Ovary (tissue), 9 donors: ENCODE results near the gene TGFB2. TPM values are rescaled to one million over a fixed set of nuclear protein-coding genes. Genes with fewer than 3 reads are reported as not detected.
A peak's percentile ranks its signal among the peaks of the same experiment; 100 is the strongest.

Experiments
- DNase-seq, 5 donors: peaks; one replicate each; pipeline ENCODE4 v3.0.0-alpha.2; 2019 to 2020
- H3K27ac ChIP-seq, 2 donors: fragments of 200-600 bp; one replicate each; pipeline versions ENCODE4 v1.5.1 to v1.8.0; 2019 to 2022
- H3K27me3 ChIP-seq: fragments of 200-600 bp; one replicate; pipeline ENCODE4 v1.8.0; 2022
- H3K36me3 ChIP-seq: fragments of 200-600 bp; sonication (generic); one replicate; pipeline ENCODE4 v1.5.1; 2019
- H3K4me1 ChIP-seq: one replicate; pipeline ENCODE4 v1.8.1; 2013; ENCODE audit warnings: mild to moderate bottlenecking, moderate library complexity; ENCODE audit not compliant: insufficient read depth
- H3K4me3 ChIP-seq: fragments of 200-600 bp; sonication (generic); one replicate; pipeline ENCODE4 v1.5.1; 2017
- H3K9me3 ChIP-seq, 2 donors: fragments of 200-600 bp in 1 of 2; sonication (generic) in 1 of 2; one replicate each; pipeline versions ENCODE4 v1.5.1 to v1.8.1; 2013 to 2019; ENCODE audit warnings: mild to moderate bottlenecking in 1 of 2, moderate library complexity in 1 of 2
- EP300 ChIP-seq: sonication (generic); formaldehyde crosslinking; IDR thresholded peaks from one replicate; pipeline ENCODE4 v1.6.1; 2017; ENCODE audit warnings: antibody characterized with exemption
- POLR2A ChIP-seq: fragments of 450-650 bp; IDR thresholded peaks from one replicate; pipeline ENCODE4 v1.6.1; 2017; ENCODE audit warnings: antibody characterized with exemption, mild to moderate bottlenecking, moderate library complexity
- WGBS, 3 donors: extraction: QIAGEN DNeasy Blood & Tissue Kit in 1 of 3; methylation state at CpG; one replicate each; pipeline versions ENCODE4 v1.1.5 to v1.1.7; 2013 to 2017; 5-methylcytosine and 5-hydroxymethylcytosine counted together
- intact Hi-C, 4 donors: fragments of 100-400 bp; cut with DNase I; formaldehyde crosslinking; loops; one replicate each; pipeline versions ENCODE4 v1.11.0 to v1.15.1; 2022 to 2023
- polyA plus RNA-seq, 2 donors: library from polyadenylated mRNA; stranded (reverse); fragments of 200-250 nt in 1 of 2; fragments of 350-450 nt in 1 of 2; fragmentation: Illumina TruSeq in 1 of 2; extraction: RNeasy Lipid Tissue Mini Kit (QIAGEN cat#74804) in 1 of 2; gene quantifications; one replicate each; pipeline ENCODE4 v1.2.3, GENCODE V29; 2013 to 2014
- total RNA-seq, 7 donors: library from RNA; depleted of rRNA in 2 of 7; stranded (reverse); fragments of >200 nt in 2 of 7; fragmentation: NEBNext Ultra II Directional in 3 of 7; extraction: Animal tissue kit (Norgen Biotek cat#: 25700) in 3 of 7; gene quantifications; one replicate each; pipeline versions ENCODE4 v1.1.0 to v1.2.4, GENCODE V29; 2016 to 2023
- TF ChIP-seq, protein P1 (sequence below), 3 donors: fragments of 450-650 bp in 2 of 3; fragments of 200-600 bp in 1 of 3; IDR thresholded peaks; one replicate each; pipeline versions ENCODE4 v1.5.1 to v1.8.0; 2016 to 2022; ENCODE audit warnings: antibody characterized with exemption in 3 of 3, mild to moderate bottlenecking in 1 of 3
- donor health status: DM: no; HTN: no; CAD: no; lungs with moderate emphysema.
- donor health status: DM: no; HTN: no; CAD: no.
- donor health status: Bipolar disorder and iron deficiency.
- donor health status: DM: yes; HTN: yes; CAD: no.
- donor health status: DM: no; HTN: no; CAD: no.
- donor health status: DM: yes; HTN: yes; CAD: no.

Gene TGFB2
- total and polyA plus RNA-seq, 9 donors, result 3.8 to 29.4 (median 9.3) TPM

DNA sequence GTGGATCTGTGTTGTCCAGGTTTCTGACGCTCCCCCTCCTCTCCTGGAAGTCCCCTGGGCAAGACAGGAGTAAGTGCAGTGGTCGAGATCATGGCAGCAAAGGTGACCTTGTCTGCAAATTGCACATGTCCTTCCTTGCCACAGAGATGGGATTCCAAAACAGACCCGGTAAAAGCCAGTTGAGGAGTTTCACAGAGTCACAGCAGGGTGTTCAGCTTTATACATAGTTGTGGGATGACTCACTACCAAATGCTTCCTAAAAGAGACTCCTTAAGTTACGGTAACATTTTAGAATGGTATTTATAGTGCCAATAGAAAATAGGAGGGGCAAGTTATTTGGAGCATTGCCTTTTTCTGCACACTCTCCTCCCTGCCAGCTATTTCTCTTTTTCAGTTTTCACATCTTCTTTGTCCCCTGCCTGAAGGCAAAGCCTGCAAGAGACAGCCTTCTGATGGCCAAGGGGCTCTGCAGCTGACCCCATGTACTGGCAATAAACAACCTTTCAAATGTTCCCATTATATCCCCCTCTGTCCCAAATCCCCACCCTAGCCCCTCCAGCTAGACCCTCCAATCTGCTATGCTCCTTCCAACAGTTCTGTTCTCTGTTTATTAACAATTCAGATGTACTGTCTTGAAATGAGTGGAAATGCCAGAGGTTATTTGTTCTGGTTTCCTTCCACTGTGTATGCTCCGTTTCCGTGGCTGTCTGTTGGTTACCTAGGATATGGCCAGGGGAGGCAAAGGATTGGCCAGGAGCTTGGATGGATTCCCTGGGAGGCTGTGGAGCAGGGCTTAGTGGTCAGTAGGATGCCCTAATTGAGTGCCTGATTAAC is 115.0 kb downstream of the TGFB2 start:
- DNase-seq, result peak; percentile 31 to 62 (median 43)
- intact Hi-C loops, result no loop called here
- 0 to 7% (median 3%) methylated on average over 6 of the region's 6 CpGs for WGBS, 3 donors
- Histone ChIP-seq H3K27me3 (no peaks in the 10 kb centered on the region), H3K27ac (peak overlapping the region in 1 of 2 donors; percentile 10), H3K9me3 (no peaks in the 10 kb centered on the region), H3K4me3 (no peak overlapping the region), H3K4me1 (peaks cover 6% of the 10 kb centered on the region), H3K36me3 (no peaks in the 10 kb centered on the region)
- no peak for TF ChIP-seq POLR2A
- TF ChIP-seq, protein P1, sequence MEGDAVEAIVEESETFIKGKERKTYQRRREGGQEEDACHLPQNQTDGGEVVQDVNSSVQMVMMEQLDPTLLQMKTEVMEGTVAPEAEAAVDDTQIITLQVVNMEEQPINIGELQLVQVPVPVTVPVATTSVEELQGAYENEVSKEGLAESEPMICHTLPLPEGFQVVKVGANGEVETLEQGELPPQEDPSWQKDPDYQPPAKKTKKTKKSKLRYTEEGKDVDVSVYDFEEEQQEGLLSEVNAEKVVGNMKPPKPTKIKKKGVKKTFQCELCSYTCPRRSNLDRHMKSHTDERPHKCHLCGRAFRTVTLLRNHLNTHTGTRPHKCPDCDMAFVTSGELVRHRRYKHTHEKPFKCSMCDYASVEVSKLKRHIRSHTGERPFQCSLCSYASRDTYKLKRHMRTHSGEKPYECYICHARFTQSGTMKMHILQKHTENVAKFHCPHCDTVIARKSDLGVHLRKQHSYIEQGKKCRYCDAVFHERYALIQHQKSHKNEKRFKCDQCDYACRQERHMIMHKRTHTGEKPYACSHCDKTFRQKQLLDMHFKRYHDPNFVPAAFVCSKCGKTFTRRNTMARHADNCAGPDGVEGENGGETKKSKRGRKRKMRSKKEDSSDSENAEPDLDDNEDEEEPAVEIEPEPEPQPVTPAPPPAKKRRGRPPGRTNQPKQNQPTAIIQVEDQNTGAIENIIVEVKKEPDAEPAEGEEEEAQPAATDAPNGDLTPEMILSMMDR (IDR thresholded peaks at IDR 0.05), result no peak
- TF ChIP-seq EP300, result no peak

- DNase-seq, result no peak
- Histone ChIP-seq H3K9me3 (no peaks in the 10 kb centered on the region), H3K4me1 (peaks cover 6% of the 10 kb centered on the region), H3K27ac (no peak overlapping the region), H3K4me3 (no peak overlapping the region), H3K27me3 (no peaks in the 10 kb centered on the region), H3K36me3 (no peaks in the 10 kb centered on the region)
- 27 to 76% (median 57%) methylated on average over 1 of the region's 1 CpG for WGBS, 3 donors
- TF ChIP-seq EP300, result no peak
- TF ChIP-seq POLR2A, result no peak
- TF ChIP-seq, protein P1 (IDR thresholded peaks at IDR 0.05), result no peak
- intact Hi-C loops, result no loop called here
Observed at GRCh38 chr1:218461351-218461750, 116.2 kb downstream of the TGFB2 start.

GRCh38 chr1:218462116-218462515 is 117.0 kb downstream of the TGFB2 start:
- TF ChIP-seq POLR2A, result no peak
- no peak for TF ChIP-seq EP300
- TF ChIP-seq, protein P1 (IDR thresholded peaks at IDR 0.05), result no peak
- no peak overlapping the region for H3K27ac ChIP-seq
- WGBS, 3 donors, result 77 to 86% (median 82%) methylated on average over 4 of the region's 4 CpGs
- intact Hi-C loops, result no loop called here
- DNase-seq, result no peak
- peaks cover 6% of the 10 kb centered on the region for H3K4me1 ChIP-seq
- H3K27me3 ChIP-seq, result no peaks in the 10 kb centered on the region
- no peak overlapping the region for H3K4me3 ChIP-seq
- H3K9me3 ChIP-seq, result no peaks in the 10 kb centered on the region
- no peaks in the 10 kb centered on the region for H3K36me3 ChIP-seq

- no peak for DNase-seq
- Histone ChIP-seq H3K27ac (peak overlapping the region; percentile 32 to 67), H3K4me3 (no peak overlapping the region), H3K9me3 (no peaks in the 10 kb centered on the region), H3K36me3 (no peaks in the 10 kb centered on the region), H3K27me3 (no peaks in the 10 kb centered on the region), H3K4me1 (peaks cover 6% of the 10 kb centered on the region)
- intact Hi-C loops, result no loop called here
- TF ChIP-seq EP300, result no peak
- TF ChIP-seq POLR2A, result no peak
- TF ChIP-seq, protein P1 (IDR thresholded peaks at IDR 0.05), result no peak
- WGBS, 3 donors, result 60 to 65% (median 64%) methylated on average over 2 of the region's 2 CpGs
Observed at GRCh38 chr1:218462587-218462986, 117.5 kb downstream of the TGFB2 start.
